RWPE1 (cell line): Measurements from ENCODE around the gene MRPL43.

Experiments
- CTCF ChIA-PET: fragments of 350-600 bp; sonication (Branson Sonifier 250); formaldehyde crosslinking; extraction: SDS; loops from one replicate; lab custom pipeline; 2021; lab: Yijun Ruan, JAX
- POLR2A ChIA-PET: fragments of 400-600 bp; formaldehyde crosslinking; extraction: SDS; loops from one replicate; lab custom pipeline; 2020; ENCODE audit warnings: antibody characterized with exemption; ENCODE audit not compliant: low non-redundant PET; lab: Yijun Ruan, JAX
- DNase-seq: peaks from one replicate; pipeline ENCODE4 v3.0.0; 2012; ENCODE audit warnings: low spot score
- H3K27ac ChIP-seq: fragments of 450-650 bp; 2 replicates; pipeline ENCODE4 v1.5.1; 2017
- TF ChIP-seq, protein P1 (sequence below): fragments of 450-650 bp; conservative IDR thresholded peaks from 2 replicates; pipeline ENCODE4 v1.5.1; 2017; ENCODE audit warnings: low read depth, mild to moderate bottlenecking

The MRPL43 gene

GRCh38 chr10:101028446-101029337 lies 41.4 kb upstream of the MRPL43 start:
- no peak for DNase-seq
- POLR2A ChIA-PET = interaction anchor here (1.3 to 1.6 kb wide), 2 partner anchors 14 to 32 kb away, joined by 3 to 5 read pairs; no protein-coding TSS in a partner anchor
- peak overlapping the region; percentile 56 for H3K27ac ChIP-seq
- TF ChIP-seq, protein P1, sequence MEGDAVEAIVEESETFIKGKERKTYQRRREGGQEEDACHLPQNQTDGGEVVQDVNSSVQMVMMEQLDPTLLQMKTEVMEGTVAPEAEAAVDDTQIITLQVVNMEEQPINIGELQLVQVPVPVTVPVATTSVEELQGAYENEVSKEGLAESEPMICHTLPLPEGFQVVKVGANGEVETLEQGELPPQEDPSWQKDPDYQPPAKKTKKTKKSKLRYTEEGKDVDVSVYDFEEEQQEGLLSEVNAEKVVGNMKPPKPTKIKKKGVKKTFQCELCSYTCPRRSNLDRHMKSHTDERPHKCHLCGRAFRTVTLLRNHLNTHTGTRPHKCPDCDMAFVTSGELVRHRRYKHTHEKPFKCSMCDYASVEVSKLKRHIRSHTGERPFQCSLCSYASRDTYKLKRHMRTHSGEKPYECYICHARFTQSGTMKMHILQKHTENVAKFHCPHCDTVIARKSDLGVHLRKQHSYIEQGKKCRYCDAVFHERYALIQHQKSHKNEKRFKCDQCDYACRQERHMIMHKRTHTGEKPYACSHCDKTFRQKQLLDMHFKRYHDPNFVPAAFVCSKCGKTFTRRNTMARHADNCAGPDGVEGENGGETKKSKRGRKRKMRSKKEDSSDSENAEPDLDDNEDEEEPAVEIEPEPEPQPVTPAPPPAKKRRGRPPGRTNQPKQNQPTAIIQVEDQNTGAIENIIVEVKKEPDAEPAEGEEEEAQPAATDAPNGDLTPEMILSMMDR = no peak
- CTCF ChIA-PET = interaction anchor here (0.6 to 2.7 kb wide), 6 partner anchors 10 to 32 kb away, joined by 3 to 8 read pairs (median 4); no protein-coding TSS in a partner anchor

DNA sequence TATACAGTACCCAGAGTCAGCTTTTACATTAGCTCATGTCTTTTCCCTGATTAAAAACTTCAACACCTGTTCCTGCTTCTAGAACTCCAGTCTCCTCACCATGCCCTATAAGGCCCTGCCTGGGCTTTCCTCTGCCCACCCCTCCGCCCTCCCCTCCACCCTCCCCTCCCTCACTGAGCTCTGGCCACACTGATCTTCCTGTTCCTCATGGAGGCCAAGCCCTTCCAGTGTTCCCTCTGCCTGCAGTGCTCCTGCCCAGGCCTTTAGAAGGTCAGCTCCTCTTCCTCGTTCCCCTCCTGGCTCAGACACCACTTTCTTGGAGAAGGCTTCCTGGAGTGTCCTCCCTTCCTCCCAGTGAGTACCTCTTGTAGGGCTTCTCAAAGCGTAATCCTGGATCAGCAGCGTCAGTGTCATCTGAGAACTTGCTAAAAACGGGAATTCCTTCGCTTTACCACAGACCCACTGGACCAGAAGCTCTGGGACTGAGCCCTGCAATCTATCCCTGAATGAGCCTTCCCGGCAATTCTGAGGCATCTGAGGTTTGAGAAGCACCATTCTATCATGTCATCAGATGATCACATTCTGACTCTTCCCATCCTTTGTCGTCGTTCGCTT lies 39.9 kb upstream of the MRPL43 start:
- H3K27ac ChIP-seq = no peak overlapping the region
- ChIA-PET CTCF (interaction anchor here (0.7 to 2.7 kb wide), 6 partner anchors 8 to 68 kb away, joined by 3 to 11 read pairs (median 3); partner anchors contain the start of gene KAZALD1), POLR2A (interaction anchor here (0.6 kb wide), 1 partner anchor 9 kb away, joined by 3 read pairs; no protein-coding TSS in a partner anchor)
- TF ChIP-seq, protein P1 = no peak
- DNase-seq = no peak

DNA sequence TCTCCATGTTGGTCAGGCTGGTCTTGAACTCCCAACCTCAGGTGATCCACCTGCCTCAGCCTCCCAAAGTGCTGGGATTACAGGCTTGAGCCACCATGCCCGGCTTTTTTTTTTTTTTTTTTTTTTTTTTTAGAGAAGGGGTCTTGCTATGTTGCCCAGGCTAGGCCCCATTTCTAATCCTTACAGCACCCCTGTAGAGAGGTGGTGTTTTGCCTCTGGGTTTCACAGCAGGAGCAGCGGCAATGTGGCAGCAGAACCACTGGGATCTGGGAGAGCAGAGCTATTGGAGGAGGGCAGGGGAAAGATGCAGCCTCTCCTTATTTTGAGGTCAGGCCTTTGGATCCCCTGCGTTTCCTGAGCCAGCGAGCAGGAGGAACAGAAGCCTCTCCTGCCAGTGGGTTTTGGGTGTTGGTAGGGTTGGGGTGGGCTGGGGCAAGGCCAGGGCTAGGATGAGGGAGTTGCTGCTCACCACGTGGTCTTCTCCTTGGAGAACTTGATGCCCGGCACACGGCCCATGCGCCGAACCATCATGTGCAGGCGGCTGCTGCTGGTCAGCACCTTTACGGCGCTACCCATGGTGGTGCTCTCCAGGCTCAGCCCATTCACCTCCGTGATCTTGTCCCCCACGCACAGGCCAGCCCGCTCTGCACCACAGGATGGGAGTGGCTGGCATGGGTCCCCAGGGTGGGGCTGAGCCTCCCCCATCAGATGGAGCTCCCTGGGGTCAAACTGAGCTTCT lies 35.8 kb upstream of the MRPL43 start:
- CTCF ChIA-PET = interaction anchor here (0.6 kb wide), 1 partner anchor 24 kb away, joined by 3 read pairs; no protein-coding TSS in a partner anchor
- POLR2A ChIA-PET = no interaction called here
- H3K27ac ChIP-seq = no peak overlapping the region
- TF ChIP-seq, protein P1 = no peak
- DNase-seq = no peak

DNA sequence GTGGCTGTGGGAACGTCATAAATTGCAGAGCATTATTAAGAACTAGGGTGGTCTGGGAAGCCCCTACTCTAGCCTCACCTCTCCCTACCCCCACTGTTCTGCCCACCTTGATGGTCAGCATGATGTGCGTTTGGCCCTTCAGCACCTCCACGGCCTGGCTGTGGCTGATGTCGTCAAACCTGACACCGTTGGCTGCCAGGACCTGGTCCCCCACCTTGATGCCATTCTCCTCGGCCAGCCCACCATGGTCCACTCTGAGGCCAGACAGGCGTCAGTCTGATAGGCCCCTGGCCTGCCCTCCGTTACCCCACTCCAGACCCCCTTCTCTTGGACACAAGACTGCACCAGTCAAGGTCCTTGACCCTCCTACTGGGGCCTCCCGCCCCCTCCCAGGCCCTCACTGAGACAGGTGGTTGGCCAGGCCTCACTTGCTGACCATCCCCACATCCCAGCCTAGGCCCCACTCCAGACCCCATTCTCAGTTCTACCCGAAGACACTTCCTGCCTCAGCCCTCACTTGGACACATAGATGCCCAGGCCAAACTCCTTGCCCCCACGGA lies 34.5 kb upstream of the MRPL43 start:
- H3K27ac ChIP-seq = no peak overlapping the region
- no peak for DNase-seq
- POLR2A ChIA-PET = no interaction called here
- CTCF ChIA-PET = no interaction called here
- TF ChIP-seq, protein P1 = no peak

GRCh38 chr10:101021239-101021638 lies 33.9 kb upstream of the MRPL43 start:
- ChIA-PET POLR2A (no interaction called here), CTCF (no interaction called here)
- TF ChIP-seq, protein P1 = no peak
- H3K27ac ChIP-seq = no peak overlapping the region
- no peak for DNase-seq
